Measurements from ENCODE around the gene TRIML2.

TRIML2 gene

GRCh38 chr4:188109157-188109755 is at the start of gene TRIML2:
TSS of gene TRIML2 (minus strand) at chr4:188109603. CDS start at chr4:188105368, 4,235 bp downstream.
- peak; percentile 90 for DNase-seq

- no peak for DNase-seq
Measured at GRCh38 chr4:188158336-188158735, 48.9 kb upstream of the TRIML2 start.

- no peak for DNase-seq
Measured at GRCh38 chr4:188154668-188155405, 45.4 kb upstream of the TRIML2 start.

- no peak for DNase-seq
Measured at GRCh38 chr4:188147776-188148175, 38.4 kb upstream of the TRIML2 start.

GRCh38 chr4:188147176-188147575 is 37.8 kb upstream of the TRIML2 start:
- no peak for DNase-seq

- DNase-seq: no peak
Measured at GRCh38 chr4:188146618-188147017, 37.2 kb upstream of the TRIML2 start.

GRCh38 chr4:188145601-188146000 is 36.2 kb upstream of the TRIML2 start:
- no peak for DNase-seq

- peak; percentile 78 for DNase-seq
Measured at GRCh38 chr4:188143731-188144130, 34.3 kb upstream of the TRIML2 start.

GRCh38 chr4:188139671-188140070 is 30.3 kb upstream of the TRIML2 start:
- no peak for DNase-seq

GRCh38 chr4:188139141-188139540 is 29.7 kb upstream of the TRIML2 start, which contains the start of gene TRIML1:
TSS of gene TRIML1 (plus strand) at chr4:188139441. CDS start at chr4:188139559, 118 bp downstream.
- peak; percentile 37 for DNase-seq

- no peak for DNase-seq
Measured at GRCh38 chr4:188138227-188138626, 28.8 kb upstream of the TRIML2 start.

- no peak for DNase-seq
Measured at GRCh38 chr4:188132232-188132631, 22.8 kb upstream of the TRIML2 start.

GRCh38 chr4:188130355-188130754 is 21.0 kb upstream of the TRIML2 start:
- DNase-seq: no peak

- peak; percentile 89 for DNase-seq
Measured at GRCh38 chr4:188127214-188127874, 17.9 kb upstream of the TRIML2 start.

GRCh38 chr4:188121530-188121929 is 12.1 kb upstream of the TRIML2 start:
- no peak for DNase-seq

- peak; percentile 68 for DNase-seq
Measured at GRCh38 chr4:188117631-188118324, 8.4 kb upstream of the TRIML2 start.

GRCh38 chr4:188113156-188113555 is 3.8 kb upstream of the TRIML2 start:
- DNase-seq: no peak

GRCh38 chr4:188111955-188112354 is 2.6 kb upstream of the TRIML2 start:
- DNase-seq: no peak

- no peak for DNase-seq
Measured at GRCh38 chr4:188110741-188111471, 1.5 kb upstream of the TRIML2 start.

- no peak for DNase-seq
Measured at GRCh38 chr4:188110036-188110435, 633 bp upstream of the TRIML2 start.

GRCh38 chr4:188107931-188108843 is 1.2 kb downstream of the TRIML2 start:
- DNase-seq: peak; percentile 73

Data from islet precursor cell (in vitro differentiated cells).